ENCODE results near the gene CMSS1. TPM values are rescaled to one million over a fixed set of nuclear protein-coding genes. Genes with fewer than 3 reads are reported as not detected.

The CMSS1 gene
- total RNA-seq, 1 donor from 2014 or later = 41.9 TPM

- DNase-seq (ENCODE audit: low spot score) = no peak
Measured at GRCh38 chr3:100057716-100058575, 240.3 kb downstream of the CMSS1 start.

- no peak for DNase-seq (ENCODE audit: low spot score)
Measured at GRCh38 chr3:100059472-100059871, 241.8 kb downstream of the CMSS1 start.

DNA sequence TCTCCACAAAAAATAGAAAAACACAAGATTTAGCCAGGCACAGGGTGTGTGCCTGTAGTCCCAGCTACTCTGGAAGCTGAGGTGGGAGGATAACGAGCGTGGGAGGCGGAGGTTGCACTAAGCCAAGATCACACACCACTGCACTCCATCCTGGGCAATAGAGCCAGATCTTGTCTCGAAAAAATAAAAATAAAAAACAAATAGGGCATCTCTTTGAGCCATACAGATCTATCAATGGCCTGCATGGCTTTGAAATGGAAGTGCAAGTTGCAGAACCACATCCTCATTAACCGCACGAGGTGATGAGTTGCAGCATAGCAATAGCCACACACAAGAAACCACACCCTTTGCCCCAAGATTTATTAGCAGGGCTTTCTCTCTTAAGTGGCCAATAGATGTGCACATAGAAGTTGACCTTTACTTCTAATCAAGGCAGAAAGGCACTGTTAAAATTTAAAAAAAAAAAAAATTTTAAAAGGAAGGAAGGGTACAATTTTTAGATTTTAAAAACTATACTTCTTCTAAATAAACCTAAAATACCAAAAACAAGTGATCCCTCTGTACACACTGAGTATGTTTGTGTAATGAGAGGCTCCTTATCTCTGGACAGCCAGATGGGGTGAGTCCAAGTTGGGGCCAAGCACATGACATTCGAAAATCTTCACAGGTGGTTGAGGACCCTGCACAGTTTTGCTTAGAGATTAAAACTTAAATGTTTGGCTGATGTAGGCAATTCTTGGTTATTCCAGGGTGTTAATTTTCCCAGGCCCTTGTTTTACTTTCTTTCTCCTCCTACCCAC is 243.2 kb downstream of the CMSS1 start:
- DNase-seq (ENCODE audit: low spot score) = no peak

DNA sequence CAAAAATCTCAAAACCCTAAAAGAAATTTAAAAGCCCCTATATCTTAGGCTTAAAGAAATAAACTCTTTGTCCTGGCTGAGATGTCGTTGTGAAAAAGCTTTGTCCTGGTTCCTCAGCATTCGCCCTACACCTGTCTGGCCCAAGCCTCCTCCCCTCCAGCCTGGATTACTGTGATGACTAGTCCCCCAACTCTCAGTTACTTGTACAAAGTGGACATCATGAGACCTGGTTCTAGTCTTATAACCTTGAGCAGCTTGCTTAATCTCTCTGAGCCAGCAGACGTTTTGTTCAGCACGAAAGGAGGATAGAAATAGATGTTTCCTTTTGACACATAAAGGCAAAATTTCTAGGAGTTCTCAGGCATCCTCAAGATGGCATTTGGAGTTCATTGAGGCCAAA is 245.0 kb downstream of the CMSS1 start:
- no peak for DNase-seq (ENCODE audit: low spot score)

GRCh38 chr3:100063929-100064461 is 246.3 kb downstream of the CMSS1 start:
- no peak for DNase-seq (ENCODE audit: low spot score)

- DNase-seq (ENCODE audit: low spot score) = no peak
Measured at GRCh38 chr3:100067589-100067988, 249.9 kb downstream of the CMSS1 start.

- DNase-seq (ENCODE audit: low spot score) = peak; percentile 84
Measured at GRCh38 chr3:100068826-100069225, 251.2 kb downstream of the CMSS1 start.

DNA sequence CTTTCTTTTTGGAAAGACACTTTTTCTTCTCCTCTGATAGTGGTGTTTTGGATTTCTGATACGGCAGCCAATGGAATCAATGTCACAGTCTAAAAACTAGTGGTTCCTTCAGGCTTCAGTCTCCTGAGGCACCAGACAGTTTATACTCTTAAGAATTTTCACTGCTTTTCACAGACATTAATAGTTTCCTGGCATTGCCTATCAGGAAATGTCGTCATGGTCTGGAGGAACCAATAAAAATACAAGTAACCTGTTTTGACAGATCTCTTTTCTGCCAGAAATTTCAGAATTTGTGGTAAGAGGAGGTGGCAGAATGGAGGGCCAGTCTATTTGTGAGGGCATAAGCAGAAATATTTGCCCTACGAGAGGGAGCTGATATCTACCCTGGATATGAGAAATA is 251.8 kb downstream of the CMSS1 start:
- no peak for DNase-seq (ENCODE audit: low spot score)

DNA sequence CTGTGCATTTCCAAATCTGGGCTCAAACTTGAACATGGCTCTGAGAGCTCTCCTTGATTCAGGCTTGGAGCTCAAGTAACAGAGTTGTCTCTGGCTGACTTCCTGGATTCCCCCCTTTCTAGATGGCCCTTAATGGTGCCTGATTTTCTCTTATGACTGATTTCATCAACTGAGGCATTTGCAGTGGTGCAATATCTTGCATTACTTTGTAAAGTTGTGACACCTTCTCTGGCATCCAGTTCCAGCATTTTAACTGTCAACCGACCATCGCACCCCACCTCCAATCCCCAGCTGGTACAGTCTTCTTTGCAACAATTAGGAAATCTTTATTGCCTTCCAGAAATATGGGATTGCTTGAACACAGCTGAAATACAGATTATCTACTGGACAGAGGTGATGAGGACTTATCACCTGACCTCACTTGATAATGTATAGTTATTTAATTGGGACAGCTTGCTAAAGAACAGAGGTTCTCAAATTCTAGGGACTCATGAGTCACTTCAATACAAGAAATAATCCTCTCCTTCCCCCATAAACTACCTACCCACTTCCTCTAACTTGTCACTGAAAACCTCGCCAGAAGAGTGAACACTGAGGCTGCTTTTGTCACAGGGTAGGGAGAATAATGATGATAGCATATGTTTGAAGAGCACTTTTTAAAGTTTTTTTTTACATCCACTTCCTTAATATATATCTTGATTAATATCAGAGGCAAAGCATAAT is 254.8 kb downstream of the CMSS1 start:
- no peak for DNase-seq (ENCODE audit: low spot score)

- no peak for DNase-seq (ENCODE audit: low spot score)
Measured at GRCh38 chr3:100073049-100073713, 255.5 kb downstream of the CMSS1 start.

DNA sequence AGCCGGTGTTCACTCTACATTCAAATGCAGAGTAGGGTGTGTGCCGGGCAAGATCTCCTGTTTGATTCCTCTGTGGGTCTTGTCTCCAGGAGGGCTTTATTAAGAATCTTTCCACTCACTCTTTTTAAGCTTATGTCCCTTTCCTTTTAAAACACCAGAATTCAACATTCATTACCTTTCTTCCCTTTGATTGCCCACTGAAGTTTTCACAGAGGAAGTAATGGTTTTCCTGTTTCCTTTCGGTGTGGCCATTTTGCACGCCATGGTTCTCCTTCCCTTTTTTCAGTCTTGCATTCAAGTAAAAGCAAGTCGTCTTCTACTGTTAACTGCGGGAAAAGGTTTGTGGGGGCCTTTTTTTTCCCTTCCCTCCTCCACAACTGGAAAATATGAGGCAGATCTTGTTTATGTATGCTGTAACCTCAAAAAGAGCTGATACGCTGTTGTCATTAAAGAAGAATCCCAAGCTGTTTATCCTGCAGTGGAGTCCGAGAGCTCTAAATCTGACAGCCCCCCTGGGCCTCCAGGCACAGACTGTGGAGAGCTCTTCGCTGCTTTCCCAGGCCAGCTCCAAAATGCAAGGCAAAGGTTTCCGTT is 256.1 kb downstream of the CMSS1 start:
- DNase-seq (ENCODE audit: low spot score) = peak; percentile 49

DNA sequence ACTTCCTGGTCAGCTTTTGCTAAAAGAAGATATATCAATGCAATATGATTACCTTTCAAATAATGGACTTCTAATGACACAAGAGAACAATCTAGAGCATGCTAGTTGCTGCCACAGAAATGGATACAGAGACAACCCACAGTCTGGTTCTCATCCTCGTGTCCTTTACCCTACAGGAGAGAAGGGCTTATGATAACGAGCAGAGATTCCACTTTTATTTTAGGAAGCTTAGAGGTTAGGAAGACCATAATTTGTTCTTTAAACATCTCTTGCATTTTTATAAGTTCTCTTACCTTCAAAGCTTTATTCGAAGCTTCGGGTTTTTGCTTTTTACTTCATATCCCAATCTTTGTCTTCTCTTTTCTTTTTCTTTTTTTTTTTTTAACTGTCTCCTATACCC is 257.5 kb downstream of the CMSS1 start:
- DNase-seq (ENCODE audit: low spot score) = no peak

DNA sequence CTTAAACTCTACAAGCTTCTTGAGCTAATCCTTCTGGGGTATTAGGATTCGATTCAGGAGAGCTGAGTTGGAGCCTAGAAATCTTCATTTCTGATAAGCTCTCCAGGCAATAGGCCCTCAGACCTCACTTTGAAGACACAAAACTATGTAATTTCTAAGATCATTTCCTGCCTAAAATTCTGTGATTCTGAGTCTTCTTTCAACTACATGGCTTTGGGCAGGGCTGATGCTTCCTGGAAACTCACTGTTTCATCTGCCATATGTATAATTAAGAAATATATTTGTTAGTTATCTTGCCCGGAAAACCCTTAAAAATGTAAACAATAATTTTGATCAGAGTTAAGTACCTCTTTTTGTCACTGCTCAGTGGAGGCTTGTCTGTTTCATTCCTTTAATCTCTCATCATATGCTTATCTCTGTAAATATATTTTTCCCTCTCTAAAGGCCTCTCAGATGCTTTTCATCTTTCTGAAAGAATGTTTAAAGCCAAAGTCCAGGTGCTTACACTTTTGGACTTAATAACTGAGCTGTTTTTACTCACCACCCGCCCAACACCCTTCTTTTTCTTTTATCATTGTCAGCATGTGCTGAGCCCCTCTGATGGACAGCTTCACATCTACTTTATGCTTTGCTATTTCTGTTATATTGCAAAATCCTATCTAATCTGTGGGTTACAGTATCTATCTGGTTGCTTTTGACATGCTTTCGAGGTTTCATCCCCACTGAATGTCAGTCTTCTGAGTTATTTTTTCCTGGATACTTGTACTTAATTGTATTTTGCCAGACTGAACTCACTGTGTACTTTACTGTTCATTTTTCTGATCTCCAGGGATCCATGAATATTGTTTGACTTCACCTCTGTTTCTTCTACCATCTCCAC is 258.4 kb downstream of the CMSS1 start:
- DNase-seq (ENCODE audit: low spot score) = no peak

DNA sequence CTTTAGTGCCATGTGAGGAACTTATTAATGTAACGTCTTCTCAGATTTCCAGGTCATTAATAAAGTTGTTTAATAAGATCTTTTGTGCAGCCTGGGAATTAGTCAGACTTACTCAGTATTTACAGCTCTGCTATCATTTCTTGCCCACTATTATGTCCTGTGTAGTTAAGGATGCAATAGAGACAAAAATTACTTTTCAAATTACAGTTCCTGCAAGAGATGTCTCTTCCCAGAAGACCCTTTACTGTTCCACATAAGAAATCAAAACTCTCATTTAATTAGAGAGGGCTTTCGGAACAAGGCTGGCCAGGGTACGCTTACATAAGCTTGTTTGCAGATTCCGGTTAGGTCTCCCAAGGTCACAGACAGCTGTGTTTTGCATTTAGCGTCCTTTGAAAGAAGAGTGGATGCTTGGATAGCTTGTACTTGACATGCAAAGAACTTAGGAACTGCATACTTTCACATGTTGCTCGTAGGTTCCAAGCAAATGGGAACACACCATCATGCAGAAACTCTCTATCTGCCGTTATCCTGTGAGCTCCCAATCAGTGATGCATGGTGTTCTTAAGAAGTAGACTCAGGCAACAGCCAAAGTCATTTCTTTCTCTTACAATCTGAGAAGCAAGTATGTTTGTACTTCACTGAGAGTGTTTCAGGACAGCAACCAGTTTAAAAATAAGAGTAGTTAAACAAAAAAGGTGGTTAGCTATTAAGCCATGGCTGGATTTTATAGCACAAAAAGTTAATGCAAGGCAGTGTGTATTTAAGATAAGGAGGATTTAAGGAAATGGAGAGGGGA is 259.3 kb downstream of the CMSS1 start:
- DNase-seq (ENCODE audit: low spot score) = no peak

- DNase-seq (ENCODE audit: low spot score) = no peak
Measured at GRCh38 chr3:100079328-100079727, 261.7 kb downstream of the CMSS1 start.

GRCh38 chr3:100080573-100080972 is 262.9 kb downstream of the CMSS1 start:
- DNase-seq (ENCODE audit: low spot score) = no peak

DNA sequence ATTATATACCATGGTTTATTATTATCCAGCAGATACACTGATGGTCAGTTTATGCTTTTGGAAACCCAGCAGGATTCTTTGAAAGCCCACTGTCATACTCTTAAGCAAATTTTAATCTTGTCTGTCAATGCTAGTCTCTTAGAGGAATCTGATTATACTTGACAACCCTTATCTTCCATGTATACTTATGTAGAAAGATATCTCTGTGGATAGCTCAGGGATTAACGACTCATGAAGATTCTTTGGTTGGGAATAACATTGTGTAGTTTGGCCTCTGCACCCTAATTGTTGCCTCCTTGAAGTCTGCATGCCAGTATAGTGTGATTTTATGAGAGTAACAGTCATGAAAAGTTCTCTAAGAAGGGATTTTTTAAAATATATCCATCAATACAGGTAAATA is 263.6 kb downstream of the CMSS1 start:
- no peak for DNase-seq (ENCODE audit: low spot score)

- no peak for DNase-seq (ENCODE audit: low spot score)
Measured at GRCh38 chr3:100081986-100082692, 264.5 kb downstream of the CMSS1 start.

GRCh38 chr3:100082714-100083113 is 265.1 kb downstream of the CMSS1 start:
- no peak for DNase-seq (ENCODE audit: low spot score)
